T-helper 1 cell treated with Interleukin-12 subunit alpha and Interleukin-12 subunit beta and Interleukin-4 antibody, amounts not matched to agents 30 ng/mL and 1 ng/mL, for 36 hours (primary cell): ENCODE measurements around the gene AFDN. TPM values are rescaled to one million over a fixed set of nuclear protein-coding genes. Genes with fewer than 3 reads are reported as not detected.

Experiments used
- intact Hi-C: fragments of 100-400 bp; cut with micrococcal nuclease; formaldehyde crosslinking; loops from one replicate; pipeline ENCODE4 v1.15.1; 2024
- total RNA-seq: library from RNA; stranded (reverse); gene quantifications from 2 replicates; pipeline ENCODE4 v1.2.3, GENCODE V29; 2022

The AFDN gene
- total RNA-seq, 1 donor from 2014 or later, result 77.7 TPM

- intact Hi-C loops, result no loop called here
Observed at GRCh38 chr6:167840160-167840525, 13.4 kb downstream of the AFDN start.

- intact Hi-C loops, result no loop called here
Observed at GRCh38 chr6:167840526-167841179, 13.9 kb downstream of the AFDN start.

GRCh38 chr6:167841981-167842380 is 15.3 kb downstream of the AFDN start:
- intact Hi-C loops, result no loop called here

GRCh38 chr6:167842457-167842856 is 15.7 kb downstream of the AFDN start:
- intact Hi-C loops, result no loop called here

GRCh38 chr6:167843023-167843422 is 16.3 kb downstream of the AFDN start:
- intact Hi-C loops, result no loop called here

GRCh38 chr6:167845856-167846255 is 19.1 kb downstream of the AFDN start:
- intact Hi-C loops, result no loop called here

GRCh38 chr6:167846997-167847606 is 20.4 kb downstream of the AFDN start:
- intact Hi-C loops, result no loop called here

GRCh38 chr6:167847936-167848335 is 21.2 kb downstream of the AFDN start:
- intact Hi-C loops, result no loop called here

GRCh38 chr6:167848783-167849182 is 22.1 kb downstream of the AFDN start:
- intact Hi-C loops, result no loop called here

- intact Hi-C loops, result loop anchor here (2.0 to 5.0 kb wide), 2 partner anchors 17 to 1792 kb away; no protein-coding TSS in a partner anchor
Observed at GRCh38 chr6:167849846-167850459, 23.2 kb downstream of the AFDN start.

GRCh38 chr6:167850782-167851181 is 24.1 kb downstream of the AFDN start:
- intact Hi-C loops, result loop anchor here (2.0 to 5.0 kb wide), 2 partner anchors 18 to 1792 kb away; no protein-coding TSS in a partner anchor

GRCh38 chr6:167851370-167851952 is 24.8 kb downstream of the AFDN start:
- intact Hi-C loops, result loop anchor here (2.0 to 5.0 kb wide), 2 partner anchors 19 to 1791 kb away; no protein-coding TSS in a partner anchor

GRCh38 chr6:167855825-167856425 is 29.2 kb downstream of the AFDN start:
- intact Hi-C loops, result loop anchor here (2.0 kb wide), 1 partner anchor 25 kb away; no protein-coding TSS in a partner anchor

- intact Hi-C loops, result loop anchor here (2.0 kb wide), 1 partner anchor 26 kb away; no protein-coding TSS in a partner anchor
Observed at GRCh38 chr6:167856474-167856873, 29.8 kb downstream of the AFDN start.

GRCh38 chr6:167856999-167857660 is 30.4 kb downstream of the AFDN start:
- intact Hi-C loops, result loop anchor here (2.0 kb wide), 1 partner anchor 26 kb away; no protein-coding TSS in a partner anchor

GRCh38 chr6:167858086-167858591 is 31.4 kb downstream of the AFDN start:
- intact Hi-C loops, result no loop called here

GRCh38 chr6:167858842-167859664 is 32.3 kb downstream of the AFDN start:
- intact Hi-C loops, result no loop called here

GRCh38 chr6:167860550-167861226 is 34.0 kb downstream of the AFDN start:
- intact Hi-C loops, result no loop called here

GRCh38 chr6:167861424-167861823 is 34.7 kb downstream of the AFDN start:
- intact Hi-C loops, result no loop called here
